GM12872 (cell line): ENCODE results near the gene SLIT3.

ENCODE experiments used
- TF ChIP-seq, protein P1 (sequence below): IDR thresholded peaks from 3 replicates; pipeline ENCODE4 v1.5.1; 2011; ENCODE audit warnings: low read depth, mild to moderate bottlenecking, low read length, moderate library complexity; ENCODE audit not compliant: insufficient read depth

Gene SLIT3

DNA sequence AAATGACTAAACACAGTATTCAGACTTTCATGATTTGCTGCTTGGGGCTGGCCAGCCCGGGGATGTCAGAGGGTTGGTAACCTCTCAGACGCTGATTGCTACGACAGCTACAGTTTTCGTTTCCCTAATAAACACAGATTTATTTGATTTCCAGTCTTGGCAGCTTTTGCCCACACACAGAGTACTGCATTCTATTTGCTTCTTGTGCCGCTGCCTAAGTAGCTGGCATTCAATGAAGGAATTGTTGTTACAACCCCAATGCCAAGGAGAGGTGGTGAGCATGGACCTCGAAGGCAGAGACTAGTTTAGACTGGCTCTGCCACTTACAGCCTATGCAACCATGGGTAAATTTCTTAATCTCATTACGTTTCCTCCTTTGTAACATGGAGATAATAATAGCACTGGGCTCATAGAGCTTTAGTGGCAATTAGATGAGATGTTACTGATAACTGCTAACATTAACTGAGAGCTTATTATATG lies 474.7 kb downstream of the SLIT3 start:
- TF ChIP-seq, protein P1, sequence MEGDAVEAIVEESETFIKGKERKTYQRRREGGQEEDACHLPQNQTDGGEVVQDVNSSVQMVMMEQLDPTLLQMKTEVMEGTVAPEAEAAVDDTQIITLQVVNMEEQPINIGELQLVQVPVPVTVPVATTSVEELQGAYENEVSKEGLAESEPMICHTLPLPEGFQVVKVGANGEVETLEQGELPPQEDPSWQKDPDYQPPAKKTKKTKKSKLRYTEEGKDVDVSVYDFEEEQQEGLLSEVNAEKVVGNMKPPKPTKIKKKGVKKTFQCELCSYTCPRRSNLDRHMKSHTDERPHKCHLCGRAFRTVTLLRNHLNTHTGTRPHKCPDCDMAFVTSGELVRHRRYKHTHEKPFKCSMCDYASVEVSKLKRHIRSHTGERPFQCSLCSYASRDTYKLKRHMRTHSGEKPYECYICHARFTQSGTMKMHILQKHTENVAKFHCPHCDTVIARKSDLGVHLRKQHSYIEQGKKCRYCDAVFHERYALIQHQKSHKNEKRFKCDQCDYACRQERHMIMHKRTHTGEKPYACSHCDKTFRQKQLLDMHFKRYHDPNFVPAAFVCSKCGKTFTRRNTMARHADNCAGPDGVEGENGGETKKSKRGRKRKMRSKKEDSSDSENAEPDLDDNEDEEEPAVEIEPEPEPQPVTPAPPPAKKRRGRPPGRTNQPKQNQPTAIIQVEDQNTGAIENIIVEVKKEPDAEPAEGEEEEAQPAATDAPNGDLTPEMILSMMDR = no peak

DNA sequence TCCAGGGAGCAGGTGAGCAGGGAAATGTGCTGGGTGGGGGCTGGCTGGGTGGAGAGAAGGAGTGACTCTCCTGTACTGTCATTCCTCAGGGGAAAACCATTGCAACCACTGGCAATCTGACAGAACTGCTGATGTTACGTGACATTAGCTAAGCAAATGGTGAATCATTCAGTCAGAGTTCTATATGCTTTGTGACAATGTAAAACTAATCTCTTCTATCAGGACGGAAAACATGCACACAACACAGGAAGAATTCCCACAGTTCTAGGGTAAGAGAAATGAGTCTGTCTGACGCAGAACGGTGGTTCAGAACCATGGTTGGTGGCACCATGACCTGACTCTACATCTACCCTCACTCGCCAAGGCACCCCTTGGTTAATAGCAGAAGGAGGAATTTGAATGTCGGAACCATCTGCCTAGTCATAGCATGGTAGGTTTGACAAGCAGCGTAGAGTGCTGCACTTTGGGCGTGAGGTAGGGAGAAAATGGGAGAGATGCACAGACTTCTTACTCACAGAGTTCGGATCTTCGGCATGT lies 478.1 kb downstream of the SLIT3 start:
- TF ChIP-seq, protein P1 = no peak

DNA sequence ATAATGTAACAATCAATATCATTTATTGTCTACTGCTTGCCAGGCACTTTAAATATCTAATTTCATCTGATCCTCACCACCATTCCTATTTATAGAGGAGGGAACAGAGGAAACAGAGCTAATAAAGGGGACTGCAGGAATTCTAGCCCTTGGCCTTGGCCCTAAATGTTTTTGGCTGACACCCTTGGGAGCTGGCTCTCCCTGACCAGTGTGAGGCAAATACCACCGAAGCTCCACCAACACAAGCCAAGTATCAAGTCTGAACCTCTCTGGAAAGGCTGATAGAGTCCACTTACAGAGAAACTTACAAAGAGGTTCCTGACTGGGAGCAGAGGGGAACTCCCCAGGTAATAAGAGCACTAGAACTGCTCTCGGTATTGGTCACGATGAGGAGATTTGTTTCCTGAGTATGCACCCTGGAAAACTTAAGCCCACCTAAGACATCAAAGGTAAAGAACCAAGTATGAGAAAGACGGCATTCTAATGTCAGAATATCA lies 478.6 kb downstream of the SLIT3 start:
- TF ChIP-seq, protein P1 = no peak

DNA sequence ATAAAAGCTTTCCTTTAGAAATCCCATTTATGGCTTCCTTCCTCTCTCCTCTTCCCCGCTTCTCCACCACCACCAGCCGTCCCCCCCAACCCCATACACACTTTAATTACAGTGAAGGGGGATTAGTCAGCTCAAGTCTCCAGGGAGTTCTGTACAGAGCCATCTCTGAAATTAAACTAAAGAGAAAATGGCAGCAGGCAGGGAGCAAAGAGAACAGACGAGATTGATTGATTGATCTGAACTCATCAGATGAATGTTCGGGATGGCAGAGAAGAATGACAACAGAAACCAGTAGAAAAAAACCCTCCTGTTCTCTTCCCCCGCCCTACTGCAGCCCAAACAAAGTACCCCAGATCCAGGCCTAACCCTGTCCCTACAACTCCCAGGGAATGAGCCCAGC lies 480.1 kb downstream of the SLIT3 start:
- TF ChIP-seq, protein P1 = no peak

DNA sequence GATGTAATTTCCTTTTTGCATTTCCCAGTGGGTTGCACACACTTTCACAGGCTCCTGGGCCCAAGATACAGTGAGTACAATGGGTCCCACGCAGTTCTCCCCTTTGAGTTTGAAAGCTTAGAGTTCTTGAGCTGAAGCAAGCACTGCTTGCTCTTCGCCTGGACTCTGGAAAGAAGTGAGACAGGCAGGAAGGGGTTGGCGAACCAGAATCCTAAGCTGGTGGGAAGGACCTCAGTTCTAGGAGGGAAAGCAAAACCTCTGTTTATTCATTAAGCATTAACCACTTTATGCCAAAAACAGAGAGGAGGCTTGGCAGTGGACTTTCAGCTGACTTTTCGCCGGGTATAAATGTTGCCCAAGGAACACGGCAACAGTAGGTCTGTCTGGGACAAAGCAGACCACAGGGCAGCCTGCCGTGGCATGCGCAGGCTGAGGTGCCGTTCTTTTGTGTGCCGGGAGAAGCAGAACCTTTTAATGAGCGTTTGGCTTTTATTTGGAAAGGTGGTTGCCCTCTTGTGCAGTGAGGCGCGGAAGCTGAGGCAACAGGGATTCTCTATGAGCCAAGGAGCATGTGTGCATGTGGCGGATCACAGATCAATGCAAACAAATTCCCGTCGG lies 481.8 kb downstream of the SLIT3 start:
- TF ChIP-seq, protein P1 = no peak

DNA sequence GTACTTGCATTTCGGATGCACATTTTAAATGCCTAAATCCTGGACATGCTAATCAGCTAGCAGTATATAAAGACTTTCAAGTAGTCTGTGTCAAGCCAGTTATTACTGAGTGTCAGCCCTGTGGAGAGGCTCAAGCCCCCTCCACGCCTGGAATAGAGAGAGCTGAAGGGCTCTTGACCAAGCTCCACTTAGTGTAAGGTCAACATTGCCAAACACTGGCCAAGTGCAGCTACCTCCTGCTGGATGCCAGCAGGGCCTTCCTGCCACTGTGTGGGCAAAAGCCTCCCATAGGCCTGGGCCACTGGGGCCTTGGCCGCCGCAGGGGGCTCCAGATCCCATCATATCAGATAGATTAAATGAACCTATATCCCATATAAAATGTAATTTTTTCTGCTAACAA lies 482.4 kb downstream of the SLIT3 start:
- TF ChIP-seq, protein P1 = no peak

DNA sequence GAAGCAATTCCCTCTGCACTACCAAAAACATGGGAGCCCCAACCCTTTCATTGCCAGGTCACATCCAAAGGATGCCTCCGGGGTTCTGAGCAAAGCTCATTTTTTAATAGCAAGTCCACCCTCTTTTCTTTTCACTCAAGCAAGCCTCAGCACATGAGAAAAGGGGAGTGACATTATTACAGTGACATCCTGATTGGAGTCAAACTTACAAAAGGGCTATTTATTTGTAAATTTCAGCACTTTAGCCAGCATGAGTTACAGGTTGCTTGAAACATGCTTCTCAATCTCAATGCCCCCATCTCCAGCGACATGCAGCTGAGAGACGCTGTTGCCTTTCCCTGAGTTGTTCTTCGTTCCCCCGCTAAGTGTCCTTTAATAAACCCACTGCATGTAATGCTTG lies 483.3 kb downstream of the SLIT3 start:
- TF ChIP-seq, protein P1 = no peak
